HG03460 (cell line): Measurements from ENCODE around the gene RAB7B.

Experiments
- ATAC-seq: cut with Tn5 transposase; IDR thresholded peaks from one replicate; pipeline ENCODE4 v1.9.1; 2021; ENCODE audit not compliant: unreplicated experiment

The RAB7B gene

DNA sequence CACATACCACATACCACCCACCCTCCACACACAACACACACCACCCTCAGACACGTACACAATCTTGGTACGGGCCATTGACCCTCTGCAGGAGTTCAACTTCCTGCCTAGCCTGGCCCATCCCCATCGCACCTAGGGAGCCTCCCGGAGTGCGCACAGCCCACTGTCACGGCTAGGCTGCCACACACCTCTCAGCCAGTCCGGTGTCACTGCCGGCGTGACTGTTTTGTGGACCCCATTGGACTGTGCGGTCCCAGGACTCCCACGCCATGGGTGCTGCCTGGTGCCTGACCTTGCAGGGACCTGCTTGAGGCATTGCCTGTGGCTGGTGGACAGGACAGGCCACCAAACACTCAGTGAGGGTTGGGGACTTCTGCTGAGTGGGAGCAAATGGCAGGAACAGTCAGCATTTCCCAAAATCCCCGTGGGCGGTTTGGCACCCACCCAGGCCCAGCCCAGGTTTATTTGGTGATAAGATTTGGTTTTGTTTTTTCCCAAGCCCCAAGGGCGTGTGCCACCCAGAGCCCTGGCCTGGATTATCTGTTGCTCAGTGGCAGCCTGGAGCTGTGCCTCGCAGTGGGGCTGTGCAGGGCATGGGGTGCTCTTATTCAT lies 27.7 kb downstream of the RAB7B start:
- ATAC-seq: no peak

DNA sequence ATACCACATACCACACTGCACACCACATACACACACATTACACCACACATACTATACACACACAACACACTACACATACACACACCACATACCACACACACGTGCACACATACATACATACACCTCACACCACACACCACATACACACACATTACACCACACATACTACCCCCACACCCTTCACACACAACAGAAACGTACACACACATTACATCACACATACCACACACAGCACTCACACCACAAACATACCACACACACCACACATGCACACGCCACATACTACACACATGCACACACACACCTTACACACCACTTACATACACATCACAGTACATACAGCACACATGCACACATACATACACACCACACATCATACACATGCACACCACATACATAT lies 28.5 kb downstream of the RAB7B start:
- no peak for ATAC-seq

DNA sequence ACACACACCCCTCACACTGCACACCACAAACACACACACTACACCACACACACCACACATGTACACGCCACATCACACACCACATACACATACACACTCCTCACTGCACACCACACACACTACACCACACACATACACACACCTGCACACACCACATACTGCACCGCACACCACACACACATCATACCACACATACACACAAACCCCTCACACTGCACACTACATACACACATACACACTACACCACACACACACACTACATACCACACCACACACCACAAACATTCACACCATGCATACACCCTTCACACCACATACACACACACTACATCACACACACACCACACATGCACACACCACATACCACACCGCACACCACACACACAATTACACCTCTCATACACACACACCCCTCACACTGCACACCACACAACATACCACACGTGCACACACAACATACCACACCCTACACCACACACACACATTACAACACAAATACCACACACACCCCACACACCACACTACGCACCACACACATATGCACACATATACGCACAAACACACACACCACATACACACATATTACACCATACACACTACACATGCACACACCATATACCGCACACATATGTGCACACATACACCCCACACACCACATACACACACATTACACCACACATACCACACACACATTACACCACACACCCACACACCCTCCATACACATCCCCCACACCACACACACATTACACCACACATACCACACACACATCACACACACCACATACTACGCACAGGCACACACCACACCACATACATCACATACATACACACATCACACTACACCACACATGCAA lies 29.6 kb downstream of the RAB7B start:
- no peak for ATAC-seq

DNA sequence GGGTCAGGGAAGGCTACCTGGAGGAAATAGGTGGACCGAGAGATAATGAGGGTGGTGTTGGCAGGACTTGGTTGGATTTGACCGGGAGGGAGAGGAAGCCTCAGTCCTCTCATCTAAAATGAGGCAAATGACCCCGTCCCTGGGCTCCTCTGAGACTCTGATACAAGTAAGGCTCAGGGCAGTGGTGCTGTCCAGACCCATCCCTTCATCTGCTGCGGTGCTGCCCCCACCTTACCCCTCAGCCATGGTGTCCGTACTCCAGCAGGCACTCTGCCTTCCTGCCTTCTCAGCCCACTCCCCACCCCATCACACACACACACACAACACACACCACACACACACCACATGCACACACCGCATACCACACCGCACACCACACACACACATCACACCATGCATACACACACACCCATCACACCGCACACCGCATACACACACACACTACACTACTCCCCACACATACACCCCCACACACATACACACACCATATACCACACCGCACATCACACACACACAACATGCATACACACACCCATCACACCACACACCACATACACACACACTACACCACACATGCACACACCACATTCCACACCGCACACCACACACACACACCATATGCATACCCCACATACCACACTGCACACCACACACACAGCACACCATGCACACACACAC lies 30.6 kb downstream of the RAB7B start:
- ATAC-seq: no peak

DNA sequence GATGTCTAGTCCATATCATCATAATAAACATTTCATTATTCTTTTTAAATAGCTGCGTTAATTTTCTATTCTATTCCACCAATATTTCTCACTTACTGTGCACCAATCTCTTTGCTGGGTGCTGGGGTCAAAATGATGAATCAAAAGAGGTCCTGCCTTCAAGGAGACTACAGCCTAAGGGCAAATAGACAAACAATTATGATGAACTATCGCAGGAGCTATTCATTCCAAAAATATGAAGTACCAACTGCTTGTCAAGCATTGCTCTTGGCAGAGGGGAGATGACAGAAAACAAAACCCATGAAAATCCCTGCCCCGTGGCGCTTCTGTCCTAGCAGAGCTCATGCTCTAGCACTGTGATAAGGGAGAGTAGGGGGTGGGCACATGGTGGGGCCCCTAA lies 31.1 kb downstream of the RAB7B start:
- no peak for ATAC-seq

DNA sequence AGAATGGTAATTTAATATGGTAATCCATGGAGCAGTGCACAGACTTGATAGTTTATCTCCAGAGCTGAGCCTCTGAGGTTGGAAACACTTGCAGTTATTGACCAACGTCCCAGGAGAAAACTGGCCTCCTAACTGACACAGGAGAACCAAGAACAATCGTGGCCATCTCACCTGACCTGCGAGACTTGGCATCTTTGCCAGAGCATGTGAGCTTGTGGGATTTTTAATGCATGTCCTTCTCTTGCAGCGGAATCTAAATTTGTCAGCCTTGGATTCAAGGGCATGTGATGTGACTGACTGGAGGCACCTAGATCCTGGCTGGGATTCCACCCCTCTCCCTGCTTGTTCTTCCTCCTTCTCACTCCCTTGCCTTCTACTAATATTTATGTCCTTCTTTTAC lies 32.1 kb downstream of the RAB7B start:
- ATAC-seq: no peak

DNA sequence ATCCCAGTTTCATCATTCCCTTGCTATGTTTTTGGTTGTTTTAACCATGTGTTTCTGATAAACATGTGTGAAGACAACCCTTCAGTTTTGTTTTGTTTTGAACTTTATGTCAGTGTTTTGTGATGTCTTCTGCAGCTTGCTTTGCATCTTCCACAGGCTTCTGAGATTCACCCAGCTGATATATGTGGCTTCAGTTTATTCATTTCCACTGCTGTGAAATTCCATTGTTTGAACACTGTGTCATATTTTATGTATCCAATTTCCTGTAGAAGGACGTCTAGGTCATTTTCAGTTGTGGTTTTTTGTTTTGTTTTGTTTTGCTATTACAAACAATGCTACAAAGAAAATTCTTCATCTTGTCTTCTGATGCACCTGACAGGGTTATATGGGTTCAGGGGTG lies 32.7 kb downstream of the RAB7B start:
- no peak for ATAC-seq

DNA sequence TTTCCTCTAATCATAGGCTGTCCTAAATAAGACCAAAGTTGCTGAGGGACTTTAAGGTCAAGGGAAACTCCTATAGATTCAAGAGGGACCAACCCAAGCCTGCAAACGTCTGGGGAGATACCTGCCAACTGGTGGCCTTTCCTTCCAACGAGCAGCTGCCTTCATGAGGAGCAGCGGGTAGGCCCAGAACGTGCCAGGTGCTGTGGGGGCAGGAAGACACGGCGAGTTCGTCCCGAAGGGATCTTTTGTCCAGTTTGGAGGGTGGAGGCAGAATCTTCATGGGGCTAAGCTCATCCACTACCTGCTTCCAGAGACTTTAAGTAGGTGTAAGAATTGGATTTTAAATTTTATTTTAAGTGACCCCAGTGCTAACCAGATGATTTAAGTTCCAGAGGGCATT lies 34.0 kb downstream of the RAB7B start:
- ATAC-seq: no peak

DNA sequence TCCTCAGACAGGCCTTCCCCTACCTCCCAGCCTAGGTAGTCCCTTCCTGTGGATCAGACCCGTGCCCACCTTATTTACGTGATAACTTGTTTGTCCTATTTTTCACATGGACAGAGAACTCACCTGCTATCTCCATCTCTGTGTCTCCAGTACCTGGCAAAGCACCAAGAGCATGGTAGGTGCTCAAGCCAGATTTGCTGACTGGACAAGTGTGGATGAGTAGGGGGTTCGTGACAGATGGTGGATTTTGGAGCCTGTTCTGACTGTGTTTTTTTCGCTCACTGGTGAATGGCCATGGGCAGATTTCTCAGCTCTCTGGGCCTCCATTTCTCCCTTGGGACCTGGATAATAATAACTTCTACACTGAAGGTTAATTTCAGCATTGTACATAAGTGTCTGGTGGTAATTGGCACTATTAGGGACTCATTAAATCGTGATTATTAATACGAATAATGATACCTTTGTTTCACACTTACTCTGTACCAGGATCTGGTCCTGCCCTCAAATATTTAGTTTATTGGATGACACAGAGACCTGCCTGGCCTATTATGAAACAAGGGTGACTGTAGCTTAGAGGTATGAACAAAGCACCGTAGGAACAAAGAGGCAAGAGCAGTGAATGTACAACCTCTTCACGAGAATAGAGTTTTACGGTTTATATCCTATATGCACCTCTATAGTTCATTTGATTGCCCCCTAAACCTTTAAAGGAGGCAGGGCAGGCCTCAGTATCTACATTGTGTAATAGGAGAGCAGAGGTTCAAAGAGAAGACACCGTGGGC lies 35.5 kb downstream of the RAB7B start:
- no peak for ATAC-seq

DNA sequence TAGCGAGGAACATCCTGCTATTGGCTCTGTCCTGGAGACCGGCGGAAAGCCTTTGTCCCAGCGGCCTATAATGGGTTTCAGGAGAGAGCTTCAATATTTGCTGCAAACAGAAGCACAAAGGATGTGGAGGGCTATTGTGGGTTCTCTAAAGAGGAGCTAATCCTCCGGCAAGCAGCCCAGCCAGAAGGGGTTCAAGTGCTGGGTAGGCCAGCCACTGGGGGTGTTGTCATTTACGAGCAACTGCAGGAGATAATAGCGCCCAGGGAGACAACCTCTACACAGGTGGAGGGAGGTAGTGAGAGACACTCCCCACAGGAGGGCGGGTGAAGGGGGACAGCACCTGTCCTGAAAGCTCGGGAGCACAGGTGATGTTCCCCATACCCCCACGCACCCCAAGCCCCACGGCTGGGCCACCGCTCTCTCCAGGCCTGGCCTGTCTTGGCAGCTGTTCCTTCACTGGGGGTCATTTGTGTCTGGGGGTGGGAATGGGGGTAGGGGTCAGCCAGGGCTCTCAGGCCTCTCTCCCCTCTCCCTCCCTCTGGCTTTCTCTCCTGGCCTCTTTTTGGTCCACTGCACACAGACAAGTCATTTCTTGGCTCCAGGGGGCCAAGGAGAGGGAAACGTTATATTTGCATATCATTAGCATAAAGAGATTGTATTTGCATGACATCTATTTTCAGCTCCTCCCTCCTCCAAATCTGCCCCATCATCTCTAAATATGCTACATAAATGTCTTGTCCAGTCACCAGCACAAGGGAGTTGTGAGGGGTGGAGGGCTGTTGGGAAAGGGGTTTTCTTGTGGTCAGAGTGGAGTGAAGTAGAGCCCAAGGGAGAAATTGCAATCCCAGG lies 37.9 kb downstream of the RAB7B start:
- no peak for ATAC-seq

DNA sequence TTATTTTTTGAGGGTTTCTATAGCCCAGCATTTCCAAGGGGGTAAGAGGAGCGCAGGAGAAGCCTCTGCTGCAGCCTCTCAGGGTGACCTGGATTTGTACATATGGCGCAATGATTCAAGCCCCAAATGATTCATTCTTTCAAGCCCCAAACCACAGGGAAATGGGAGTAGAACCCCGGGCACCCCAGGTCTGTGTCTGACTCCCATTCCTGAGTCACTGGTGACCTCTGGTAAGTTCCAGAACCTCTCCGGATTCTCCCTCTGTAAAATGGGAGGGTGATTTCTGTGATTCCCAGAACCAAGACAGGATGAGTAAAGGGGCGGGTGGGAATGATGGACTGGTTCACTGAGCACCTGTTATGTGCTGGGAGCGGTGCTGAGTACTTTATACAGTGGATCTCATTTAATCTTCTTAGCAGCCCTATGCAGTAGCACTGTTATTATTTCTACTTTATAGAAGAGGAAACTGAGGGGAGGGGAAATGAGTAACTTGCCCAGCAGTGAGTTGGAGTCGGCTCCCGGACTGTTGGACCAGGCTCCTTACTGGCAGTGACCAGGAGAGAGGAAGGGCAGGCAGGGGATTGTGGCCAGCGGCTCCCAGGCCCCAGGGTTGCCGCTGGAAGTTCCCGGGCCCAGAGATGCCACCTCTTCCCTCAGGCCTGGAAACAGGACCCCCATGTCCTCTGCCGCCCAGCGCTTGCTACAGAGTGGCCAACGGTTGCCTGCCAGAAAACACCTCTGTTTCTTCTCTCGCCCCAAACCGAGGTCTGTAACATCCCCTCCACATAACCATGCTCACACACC lies 39.6 kb downstream of the RAB7B start:
- no peak for ATAC-seq

DNA sequence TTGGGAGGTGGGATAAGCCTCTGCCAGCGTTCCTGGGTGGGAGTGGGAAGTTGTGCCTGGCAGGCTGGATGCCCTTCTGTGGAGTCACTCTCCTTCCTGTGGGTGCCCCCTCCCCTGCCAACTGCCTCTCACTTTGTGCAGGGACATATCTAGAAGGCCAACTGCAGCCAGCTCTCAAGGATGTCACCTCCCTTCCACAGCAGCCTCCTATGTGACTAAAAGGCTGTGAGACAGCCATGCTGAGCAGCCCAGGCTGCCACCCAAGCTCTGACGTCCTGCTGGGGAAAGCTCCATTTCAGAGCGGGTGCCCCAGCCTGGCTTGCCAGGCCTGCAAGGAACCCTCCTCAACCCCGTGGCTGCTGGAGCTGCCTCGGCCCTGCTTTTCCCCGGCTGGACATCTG lies 40.4 kb downstream of the RAB7B start:
- no peak for ATAC-seq

DNA sequence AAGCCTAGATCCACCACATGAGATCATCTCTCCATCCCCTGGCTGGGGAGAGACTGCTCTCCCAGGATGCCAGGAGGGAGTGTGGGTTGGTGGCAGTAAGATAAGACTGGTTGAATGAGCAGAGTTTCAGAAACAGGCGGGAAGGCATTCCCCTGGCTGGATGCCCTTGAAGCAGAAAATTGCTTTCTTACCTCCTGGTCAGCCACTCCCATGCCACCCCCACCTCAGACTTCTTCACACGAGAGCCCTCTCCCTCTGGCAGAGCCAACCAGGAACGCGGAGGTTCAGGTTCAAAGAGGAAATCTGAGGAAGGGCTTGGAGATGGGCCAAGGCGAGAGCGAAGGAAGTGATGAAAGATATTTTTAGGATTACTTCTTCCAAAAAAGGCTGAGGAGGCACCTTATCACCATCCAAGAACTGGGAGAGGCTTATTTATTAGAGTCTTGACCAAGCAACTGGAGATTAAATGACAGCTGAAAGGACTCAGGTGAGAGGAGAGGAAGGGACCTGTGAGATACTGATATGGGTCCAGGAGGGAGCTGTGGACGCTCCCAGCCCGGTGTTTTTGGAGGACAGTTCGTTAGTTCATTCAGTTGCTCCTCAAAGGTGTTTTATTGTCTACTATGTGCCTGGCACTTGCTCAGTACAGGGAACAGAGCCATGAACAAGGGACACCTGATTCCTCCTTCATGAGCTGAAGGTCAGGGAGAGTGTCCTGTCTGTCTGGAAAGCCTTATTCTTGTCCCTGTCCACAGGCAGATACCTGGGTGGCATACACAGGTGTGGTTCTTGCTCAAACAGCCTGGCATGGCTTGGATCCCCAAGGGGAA lies 41.0 kb downstream of the RAB7B start:
- ATAC-seq: no peak

DNA sequence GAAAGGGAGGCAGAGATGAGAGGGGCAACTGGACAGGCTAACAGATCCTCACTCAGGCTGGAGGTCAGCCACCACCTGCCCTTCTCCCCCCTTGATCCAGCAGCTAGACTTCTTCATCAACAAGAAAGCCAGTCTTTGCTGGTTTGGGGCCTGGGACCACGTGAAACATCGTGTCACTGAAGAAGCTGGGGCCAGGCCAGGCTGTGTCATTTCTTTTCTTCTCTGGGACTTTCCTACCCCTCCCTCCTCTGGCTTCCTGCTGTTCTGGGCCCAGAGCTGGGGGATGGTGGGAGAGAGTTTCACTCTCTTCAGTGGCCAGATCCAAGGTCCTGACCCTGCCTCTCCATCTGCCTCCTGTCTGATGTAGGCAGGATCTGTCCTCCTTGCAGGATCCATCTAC lies 41.8 kb downstream of the RAB7B start:
- no peak for ATAC-seq

DNA sequence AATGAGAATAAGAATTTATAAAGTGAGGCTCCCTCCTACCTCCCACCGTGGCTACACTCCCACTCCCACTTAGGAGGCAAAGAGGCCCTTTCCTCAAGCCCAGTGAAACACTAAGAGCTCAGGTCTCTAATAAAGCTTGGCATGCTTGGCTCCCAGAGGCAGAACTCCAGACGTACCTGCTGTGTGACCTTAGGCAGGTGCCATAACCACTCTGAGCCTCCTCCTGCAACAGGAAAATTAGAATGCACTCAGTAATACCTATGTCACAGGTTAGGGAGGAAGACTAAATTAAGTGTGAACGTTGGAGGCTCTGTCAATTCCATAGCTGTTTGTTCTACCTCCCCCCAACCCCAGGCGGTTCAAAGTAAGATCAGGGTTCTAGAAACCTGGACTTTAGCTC lies 43.4 kb downstream of the RAB7B start:
- no peak for ATAC-seq

DNA sequence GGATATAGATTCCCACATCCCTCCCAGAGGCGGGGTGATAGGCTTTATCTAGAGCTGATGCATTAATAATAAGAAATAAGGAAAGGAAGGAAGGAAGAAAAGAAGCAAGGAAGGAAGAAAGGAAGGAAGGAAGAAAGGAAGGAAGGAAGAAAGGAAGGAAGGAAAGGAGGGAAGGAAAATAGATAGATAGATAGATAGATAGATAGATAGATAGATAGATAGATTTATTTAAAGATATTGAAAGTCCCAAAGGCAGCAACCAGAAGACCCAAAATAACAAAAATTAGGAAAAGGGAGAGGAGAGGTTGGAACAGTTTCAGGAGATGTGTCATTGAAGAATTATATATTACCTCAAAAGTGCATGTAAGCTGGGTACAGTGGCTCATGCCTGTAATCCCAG lies 47.7 kb downstream of the RAB7B start:
- ATAC-seq: no peak

DNA sequence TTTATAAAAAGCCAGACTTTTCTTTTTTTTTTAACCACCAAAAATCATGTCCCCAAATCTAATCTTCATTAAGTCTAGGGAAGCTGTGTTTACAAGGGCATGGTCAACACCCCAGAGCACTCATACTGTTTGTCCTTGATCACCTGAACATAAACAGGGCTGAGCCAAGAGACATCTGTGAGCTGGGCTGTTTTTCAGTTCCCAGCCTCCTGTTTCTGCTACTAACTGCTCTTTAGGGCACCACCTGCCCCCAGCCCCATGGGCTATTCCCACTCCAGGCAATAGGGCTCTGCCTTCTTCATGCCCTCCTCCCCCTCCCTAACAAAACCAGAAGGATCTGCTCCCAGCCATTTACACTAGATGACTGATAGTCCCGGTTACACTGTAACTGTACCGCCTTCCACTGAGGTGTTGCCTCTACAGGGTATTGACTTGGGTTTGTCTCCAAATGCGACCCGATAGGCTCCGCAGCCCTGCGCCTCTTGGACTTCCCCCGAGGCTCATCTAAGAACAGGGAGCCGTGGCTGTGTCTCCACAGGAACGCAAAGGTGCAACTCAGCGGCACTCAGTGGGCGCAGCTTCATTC lies 48.3 kb downstream of the RAB7B start:
- ATAC-seq: no peak

DNA sequence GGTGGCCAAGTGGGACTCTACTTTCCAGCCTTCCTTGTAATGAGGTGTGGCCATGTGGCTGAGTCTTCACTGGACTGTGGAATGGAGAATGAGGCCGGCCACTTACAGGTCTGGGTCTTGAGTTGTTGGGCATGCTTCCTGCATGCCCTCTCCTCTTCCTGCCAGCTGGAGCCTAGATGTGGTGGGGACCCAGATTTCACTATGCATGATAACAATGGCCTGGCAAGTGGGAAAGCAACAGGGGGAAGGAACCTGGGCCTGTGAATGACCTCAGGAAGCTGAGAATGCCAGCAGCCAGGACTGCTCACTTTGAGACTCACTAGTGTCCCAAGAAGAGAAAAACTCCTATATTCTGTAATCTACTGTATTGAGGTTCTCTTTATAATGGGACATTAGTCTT lies 51.4 kb downstream of the RAB7B start:
- no peak for ATAC-seq
